HFF-Myc (cell line): ENCODE data around the gene OTUD3.

Experiments
- DNase-seq: peaks from one replicate; pipeline ENCODE4 v3.0.0-alpha.2; 2011; ENCODE audit warnings: low read depth; ENCODE audit errors: extremely low read depth
- H3K4me3 ChIP-seq: replicated peaks from 2 replicates; pipeline ENCODE4 v1.5.1; 2011; ENCODE audit warnings: low read depth, mild to moderate bottlenecking, control low read depth, low read length
- CTCF ChIP-seq: IDR thresholded peaks from 2 replicates; pipeline ENCODE4 v1.5.1; 2012; ENCODE audit warnings: mild to moderate bottlenecking, low read depth, low read length, control low read depth; ENCODE audit errors: missing control alignments

Gene OTUD3

GRCh38 chr1:19909971-19910370 is 27.8 kb downstream of the OTUD3 start:
- DNase-seq = no peak
- no peak overlapping the region for H3K4me3 ChIP-seq
- TF ChIP-seq CTCF = no peak

GRCh38 chr1:19910650-19911049 is 28.5 kb downstream of the OTUD3 start:
- no peak for DNase-seq
- TF ChIP-seq CTCF = no peak
- no peak overlapping the region for H3K4me3 ChIP-seq

- H3K4me3 ChIP-seq = no peak overlapping the region
- peak; percentile 90 for TF ChIP-seq CTCF
- DNase-seq = peak; percentile 61
Observed at GRCh38 chr1:19918057-19918456, 35.9 kb downstream of the OTUD3 start.

- H3K4me3 ChIP-seq = no peak overlapping the region
- no peak for DNase-seq
- no peak for TF ChIP-seq CTCF
Observed at GRCh38 chr1:19920132-19920710, 38.0 kb downstream of the OTUD3 start.

GRCh38 chr1:19921310-19921709 is 39.1 kb downstream of the OTUD3 start:
- no peak overlapping the region for H3K4me3 ChIP-seq
- no peak for DNase-seq
- TF ChIP-seq CTCF = no peak

- no peak for DNase-seq
- no peak for TF ChIP-seq CTCF
- H3K4me3 ChIP-seq = no peak overlapping the region
Observed at GRCh38 chr1:19922015-19922688, 40.0 kb downstream of the OTUD3 start.
